GM19397 (cell line): ENCODE data around the gene FUT8.

Experiments used
- ATAC-seq: cut with Tn5 transposase; IDR thresholded peaks from one replicate; pipeline ENCODE4 v1.9.1; 2021; ENCODE audit warnings: mild to moderate bottlenecking, moderate library complexity; ENCODE audit not compliant: unreplicated experiment

FUT8 gene

DNA sequence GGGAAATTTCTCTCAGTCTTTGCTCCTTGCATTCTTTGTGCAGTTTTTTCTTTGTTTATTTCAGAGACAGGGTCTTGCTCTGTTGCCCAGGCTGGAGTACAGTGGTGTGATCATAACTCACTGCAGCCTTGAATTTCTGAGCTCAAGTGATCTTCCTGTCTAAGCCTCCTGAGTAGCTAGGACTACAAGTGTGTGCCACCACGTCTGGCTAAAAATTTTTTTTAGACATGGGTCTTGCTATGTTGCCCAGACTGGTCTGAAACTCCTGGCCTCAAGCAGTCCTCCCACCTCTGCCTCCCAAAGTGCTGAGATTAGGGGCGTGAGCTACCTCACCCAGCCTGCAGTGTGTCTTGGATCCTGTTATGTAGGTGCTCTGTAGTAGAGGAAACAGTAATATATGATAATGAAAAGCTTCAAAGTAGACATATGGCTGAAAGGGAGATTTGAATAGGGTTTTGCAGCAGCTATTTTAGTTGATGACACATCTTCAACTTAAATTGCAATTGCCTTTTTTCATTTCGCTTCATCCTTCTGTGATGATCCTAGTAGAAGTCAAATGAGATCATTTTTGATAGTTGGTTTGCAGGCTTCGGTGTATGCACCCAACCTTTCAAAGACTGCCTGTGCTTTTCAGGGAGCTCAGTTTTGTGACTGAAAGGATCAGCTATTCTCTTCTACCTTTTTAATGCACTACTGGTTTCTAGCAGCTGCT is 75.4 kb downstream of the FUT8 start:
- ATAC-seq, result no peak

DNA sequence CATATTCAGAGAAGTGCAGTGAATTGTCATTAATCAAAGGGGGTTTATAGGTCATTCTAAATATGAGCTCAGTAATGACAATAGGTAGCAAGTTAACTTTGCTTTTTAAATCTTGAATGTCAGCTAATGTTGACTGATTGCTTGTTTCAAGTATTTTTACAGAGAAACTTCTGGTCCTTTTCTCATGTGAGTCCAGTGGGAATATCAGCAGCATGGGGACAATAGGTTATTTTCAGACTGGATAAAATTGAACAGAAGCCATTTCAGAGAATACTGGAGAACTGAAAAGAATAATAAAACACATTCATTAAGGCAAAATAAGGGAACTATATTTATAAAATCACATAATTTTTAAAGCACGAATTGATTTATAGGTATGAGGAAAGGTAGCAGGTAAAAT is 78.7 kb downstream of the FUT8 start:
- ATAC-seq, result no peak

DNA sequence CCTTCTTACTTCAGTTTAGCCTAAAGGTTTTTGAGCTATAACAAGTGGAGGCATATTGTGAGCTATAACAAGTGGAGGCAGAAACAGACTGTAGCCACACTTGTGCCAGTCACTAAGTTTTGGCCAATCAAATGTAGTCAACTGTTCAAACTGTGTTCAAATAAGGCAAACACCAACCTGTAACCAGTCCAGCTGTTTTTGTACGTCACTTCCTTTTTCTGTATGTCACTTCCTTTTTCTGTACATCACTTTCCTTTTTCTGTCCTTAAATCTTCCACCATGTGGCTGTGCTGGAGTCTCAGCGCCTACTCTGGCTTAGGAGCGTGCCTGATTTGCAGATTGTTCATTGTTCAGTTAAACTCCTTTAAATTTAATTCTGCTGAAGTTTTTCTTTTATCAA is 79.7 kb downstream of the FUT8 start:
- ATAC-seq, result no peak

DNA sequence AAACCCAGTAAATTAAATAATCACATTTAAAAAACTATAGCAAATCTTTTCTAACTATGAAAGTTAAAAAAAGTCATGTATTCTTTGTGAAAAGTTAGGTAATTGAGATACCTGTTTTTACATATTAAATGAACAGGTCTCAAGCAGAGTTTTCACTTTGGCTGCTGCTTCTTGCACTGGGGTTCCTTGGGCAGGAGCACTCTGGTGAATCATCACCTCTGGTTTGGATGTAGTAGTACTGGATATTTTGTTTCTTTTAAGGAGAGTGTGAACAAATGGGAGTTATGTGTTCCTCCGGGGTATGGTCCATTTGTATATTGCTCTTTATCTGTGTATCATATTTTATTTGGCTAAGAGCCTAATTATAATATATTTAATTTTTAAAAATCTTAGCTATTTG is 82.7 kb downstream of the FUT8 start:
- ATAC-seq, result no peak

DNA sequence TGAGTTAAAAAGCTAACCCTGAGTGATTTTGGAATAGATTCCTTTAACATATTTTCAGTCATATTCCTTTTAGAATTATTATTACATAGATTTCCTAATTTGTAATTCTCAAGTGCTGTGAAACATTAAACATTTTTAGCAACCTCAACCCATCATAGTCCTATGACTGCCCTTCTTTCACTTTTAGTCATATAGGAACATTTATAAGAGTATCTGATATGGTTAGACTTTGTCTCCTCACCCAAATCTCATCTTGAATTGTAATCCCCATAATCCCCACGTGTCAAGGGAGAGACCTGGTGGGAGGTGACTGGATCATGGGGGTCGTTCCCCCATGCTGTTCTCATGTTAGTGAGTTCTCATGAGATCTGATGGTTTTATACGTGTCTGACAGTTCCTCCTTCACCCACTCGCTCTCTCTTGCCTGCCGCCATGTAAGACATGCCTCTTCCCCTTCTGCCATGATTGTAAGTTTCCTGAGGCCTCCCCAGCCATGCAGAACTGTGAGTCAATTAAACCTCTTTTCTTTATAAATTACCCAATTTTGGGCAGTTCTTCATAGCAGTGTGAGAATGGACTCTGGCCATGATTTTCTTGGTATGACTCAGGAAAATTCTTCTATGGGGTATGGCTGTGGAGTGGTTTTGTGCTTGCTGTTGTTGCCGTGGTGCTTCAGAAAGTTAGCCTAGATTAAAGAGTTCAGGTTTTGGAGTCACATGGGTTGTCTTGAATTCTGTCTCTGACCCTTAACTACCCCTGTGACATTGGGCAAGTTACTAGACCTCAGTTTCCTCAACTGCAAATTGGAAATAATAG is 83.9 kb downstream of the FUT8 start:
- ATAC-seq, result no peak

DNA sequence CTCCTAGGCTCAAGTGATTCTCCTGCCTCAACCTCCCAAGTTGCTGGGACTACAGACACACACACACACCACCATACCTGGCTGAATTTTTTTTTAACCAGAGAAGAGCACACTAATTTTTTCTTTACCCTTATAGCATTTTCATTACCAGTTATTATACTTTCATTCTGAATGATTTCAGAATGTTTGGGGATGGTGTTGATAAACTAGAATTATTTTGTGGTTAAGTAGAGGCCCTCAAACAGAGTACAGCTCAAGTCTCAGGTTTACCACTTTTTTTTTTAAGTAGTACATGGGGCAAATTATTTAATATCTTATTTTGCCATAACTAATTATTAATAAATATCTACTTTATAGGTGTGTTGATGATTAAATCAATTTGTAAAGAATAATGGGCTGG is 86.6 kb downstream of the FUT8 start:
- ATAC-seq, result no peak

DNA sequence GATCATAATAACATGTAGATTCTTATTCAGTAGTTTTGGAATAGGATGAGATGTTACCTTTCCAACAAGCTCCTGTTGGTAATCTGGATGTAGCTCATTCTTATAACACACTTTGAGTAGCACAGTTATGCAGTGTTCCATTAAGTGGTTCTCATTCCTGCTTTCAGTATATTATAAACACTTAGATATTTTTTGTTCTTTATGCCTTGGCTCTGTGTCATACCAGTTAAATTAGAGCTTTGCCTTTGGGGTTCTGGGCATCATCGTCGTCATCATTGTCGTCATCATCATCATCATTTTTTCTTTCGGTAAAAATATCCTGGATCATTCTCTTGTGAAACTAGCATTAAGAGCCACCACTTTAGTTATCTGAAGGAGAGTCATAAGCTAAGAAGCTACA is 87.5 kb downstream of the FUT8 start:
- no peak for ATAC-seq

DNA sequence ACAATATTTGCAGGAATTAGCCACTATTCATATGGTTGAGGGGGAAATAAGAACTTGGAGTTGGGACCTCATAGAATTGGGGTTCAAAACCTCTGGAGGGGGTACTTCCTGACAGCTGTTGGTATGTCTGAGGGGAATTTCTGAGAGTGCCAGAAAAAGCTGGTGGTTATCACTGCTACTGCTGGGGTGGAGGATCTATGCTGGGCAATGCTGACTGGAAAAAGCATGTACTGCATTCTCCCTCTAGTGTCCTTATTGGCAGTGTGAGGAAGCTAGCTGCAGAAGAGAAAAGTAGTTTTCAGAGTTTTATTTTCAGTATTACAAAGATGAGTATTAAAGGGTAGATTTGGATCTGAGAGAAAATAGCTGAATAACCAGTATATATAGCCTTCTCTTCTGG is 88.8 kb downstream of the FUT8 start:
- no peak for ATAC-seq

DNA sequence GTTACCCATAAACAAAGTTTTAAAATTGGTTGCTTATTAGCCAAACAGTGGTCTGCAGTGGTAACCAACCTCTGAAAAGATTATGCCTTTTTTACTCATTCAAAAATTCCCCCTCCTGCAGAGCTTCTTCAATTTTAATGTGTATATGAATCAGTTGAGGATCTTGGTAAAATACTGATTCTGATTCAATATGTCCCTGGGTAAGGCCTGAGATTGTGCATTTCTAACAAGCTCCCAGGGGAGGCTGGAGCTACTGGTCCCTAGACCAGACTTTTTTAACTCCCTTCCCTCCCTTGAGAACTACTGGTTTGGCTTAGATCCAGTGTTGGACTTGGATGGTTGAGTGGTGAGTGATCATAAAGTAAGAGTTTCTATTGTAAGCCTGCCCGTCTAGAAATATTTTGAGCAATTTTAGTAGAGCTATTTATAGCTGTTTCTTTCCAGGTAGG is 90.2 kb downstream of the FUT8 start:
- ATAC-seq, result no peak

DNA sequence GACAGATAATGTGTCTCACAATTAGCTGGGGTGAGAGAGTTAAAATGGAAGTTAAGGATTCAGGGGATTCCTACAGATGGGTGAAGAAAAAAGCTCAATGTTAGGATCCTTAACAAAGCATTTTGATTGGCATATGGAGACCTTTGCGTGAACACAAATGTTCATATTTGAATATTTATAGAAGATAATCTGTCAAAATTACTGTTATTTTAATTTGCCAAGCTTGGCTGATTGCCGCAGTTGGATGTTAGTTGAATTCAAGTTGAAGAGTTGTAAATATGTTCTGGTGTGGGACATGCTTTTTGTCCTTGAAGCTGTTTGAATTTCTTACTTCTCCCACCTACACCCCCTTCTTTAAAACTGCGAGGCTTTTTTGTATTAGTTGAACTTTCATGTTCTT is 91.2 kb downstream of the FUT8 start:
- ATAC-seq, result no peak

DNA sequence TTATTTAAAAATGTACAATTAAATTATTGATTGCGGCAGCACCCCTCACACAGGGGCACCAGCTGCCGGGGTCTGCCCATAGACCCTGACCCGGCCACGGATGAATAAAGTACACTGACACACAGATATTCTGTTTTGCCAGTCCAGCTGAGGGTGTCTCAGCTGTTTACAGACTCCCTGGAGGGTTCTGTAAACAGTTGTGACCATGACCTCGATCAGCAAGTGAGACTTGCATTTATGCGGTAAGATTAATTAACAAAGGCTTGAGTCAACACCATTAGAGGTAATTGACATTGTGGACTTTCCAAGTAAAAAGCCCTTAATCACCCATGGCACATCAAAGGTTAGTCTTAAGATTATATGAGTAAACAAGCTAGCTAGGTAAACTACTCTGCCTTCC is 94.3 kb downstream of the FUT8 start:
- ATAC-seq, result no peak

DNA sequence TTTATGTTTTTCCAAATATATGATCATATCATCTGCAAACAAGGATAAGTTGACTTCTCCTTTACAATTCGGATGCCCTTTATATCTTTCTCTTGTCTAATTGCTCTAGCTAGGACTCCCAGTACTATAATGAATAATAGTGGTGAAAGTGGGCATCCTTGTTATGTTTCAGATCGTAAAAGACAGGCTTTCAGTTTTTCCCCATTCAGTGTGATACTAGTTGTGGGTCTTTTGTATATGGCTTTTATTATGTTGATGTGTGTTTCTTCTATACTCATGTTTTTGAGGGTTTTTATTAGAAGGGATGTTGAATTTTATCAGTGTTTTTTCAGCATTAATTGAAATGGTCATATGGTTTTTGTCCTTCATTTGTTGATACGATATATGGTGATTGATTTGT is 97.3 kb downstream of the FUT8 start:
- ATAC-seq, result no peak

DNA sequence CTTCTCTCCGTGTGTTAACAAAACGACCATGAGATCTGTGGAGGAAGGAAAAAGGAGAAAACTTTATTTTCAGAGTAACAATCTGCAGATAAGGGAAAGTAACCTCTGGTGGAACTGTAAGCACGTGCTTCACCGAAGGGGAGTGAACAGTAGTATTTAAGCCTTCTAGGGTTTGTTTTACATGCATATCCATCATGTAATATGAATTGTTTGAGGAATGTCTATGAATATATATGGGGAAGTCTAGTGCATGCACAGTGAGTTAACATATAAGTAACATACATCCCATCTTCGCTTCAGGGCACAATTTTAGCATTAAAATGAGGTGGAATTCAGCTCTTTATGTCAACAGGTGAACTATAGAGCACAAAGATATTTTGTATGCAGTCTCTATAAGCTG is 101.1 kb downstream of the FUT8 start:
- no peak for ATAC-seq

DNA sequence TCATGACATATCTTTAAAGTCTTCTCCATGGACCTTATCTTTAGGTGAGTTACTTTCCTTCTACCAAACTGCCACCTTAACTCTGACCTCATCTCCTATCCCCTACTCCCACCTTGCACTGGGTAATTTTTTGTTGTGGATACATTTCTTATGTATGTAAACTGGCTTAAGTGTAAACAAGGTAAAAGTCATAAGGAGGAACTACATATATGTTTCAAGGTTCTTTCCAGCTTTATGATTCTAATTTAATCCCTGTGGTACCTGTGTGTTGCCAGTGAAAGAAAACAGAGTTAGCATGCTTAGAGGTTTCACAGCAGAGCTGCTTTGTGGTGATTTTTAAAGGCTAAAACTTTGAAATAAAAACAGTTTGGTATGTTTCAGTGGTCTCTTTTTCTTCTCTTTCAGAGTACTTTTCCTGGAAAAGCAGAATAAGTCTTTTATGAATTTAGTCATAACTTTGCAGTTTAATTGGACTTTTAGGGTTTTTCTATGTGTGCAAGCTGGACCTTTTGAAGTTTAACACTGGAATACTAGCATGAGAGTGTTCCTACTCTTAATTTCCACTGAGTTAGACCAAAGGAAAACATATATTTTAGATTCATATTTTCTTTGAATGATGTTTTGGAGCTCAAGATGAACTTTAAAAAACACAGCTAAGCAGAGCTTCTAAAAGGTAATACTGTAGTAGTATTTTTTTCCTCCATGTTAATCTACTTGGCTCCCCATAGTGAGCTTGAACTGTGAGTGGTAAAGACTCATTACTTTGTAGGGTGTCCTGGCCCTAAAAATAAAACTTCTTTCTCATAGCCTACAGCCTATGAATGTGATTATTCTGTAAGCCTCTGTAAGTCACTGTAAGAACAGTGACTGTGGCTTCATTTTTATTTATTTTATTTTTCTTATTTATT is 105.4 kb downstream of the FUT8 start:
- ATAC-seq, result no peak

DNA sequence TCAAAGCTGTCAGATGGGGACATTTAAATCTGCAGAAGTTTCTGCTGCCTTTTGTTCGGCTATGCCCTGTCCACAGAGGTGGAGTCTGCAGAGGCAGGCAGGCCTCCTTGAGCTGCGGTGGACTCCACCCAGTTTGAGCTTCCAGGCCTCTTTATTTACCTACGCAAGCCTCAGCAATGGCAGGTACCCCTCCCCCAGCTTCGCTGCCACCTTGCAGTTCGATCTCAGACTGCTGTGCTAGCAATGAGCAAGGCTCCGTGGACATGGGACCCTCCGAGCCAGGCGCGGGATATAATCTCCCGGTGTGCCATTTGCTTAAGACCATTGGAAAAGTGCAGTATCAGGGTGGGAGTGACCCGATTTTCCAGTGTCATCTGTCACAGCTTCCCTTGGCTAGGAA is 115.5 kb downstream of the FUT8 start:
- no peak for ATAC-seq

DNA sequence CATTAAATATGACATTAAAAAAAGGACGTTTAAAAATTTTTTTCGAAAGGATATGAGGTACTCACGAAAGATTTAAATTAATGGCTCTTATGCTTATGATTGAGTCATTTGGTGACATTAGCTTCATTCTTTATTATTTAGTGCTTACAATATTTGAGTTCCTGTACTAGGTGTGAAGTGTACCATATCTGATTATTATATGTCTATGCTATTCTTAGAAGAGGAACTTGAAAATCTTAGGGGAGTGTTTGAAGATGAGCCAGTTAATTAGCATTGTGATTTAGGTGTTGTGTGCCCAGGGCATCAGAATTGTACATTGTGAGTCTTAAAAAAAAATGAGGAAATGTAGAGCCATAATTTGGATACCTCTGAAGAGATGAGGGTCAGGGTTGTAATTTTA is 118.6 kb downstream of the FUT8 start:
- ATAC-seq, result no peak

DNA sequence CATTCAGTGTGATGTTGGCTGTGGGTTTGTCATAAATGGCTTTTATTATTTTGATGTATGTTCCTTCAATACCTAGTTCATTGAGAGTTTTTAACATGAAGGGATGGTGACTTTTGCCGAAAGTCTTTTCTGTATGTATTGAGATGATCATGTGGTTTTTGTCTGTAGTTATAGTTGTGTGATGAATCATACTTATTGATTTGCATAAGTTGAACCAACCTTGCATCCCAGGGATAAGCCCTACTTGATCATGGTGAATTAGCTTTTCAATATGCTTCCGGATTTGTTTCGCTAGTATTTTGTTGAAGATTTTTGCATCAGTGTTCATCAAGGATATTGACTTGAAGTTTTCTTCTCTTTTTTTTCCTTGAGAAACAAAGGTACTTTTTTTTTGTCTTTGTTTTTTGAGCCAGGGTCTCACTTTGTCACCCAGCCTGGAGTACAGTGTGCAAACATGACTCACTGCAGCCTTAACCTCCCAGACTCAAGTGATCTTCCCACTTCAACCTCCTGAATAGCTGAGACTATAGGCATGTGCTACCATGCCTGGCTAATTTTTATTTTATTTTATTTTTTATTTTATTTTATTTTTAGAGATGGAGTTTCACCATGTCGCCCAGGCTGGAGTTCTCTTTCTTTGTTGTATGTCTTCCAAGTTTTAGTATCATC is 121.3 kb downstream of the FUT8 start:
- ATAC-seq, result no peak

DNA sequence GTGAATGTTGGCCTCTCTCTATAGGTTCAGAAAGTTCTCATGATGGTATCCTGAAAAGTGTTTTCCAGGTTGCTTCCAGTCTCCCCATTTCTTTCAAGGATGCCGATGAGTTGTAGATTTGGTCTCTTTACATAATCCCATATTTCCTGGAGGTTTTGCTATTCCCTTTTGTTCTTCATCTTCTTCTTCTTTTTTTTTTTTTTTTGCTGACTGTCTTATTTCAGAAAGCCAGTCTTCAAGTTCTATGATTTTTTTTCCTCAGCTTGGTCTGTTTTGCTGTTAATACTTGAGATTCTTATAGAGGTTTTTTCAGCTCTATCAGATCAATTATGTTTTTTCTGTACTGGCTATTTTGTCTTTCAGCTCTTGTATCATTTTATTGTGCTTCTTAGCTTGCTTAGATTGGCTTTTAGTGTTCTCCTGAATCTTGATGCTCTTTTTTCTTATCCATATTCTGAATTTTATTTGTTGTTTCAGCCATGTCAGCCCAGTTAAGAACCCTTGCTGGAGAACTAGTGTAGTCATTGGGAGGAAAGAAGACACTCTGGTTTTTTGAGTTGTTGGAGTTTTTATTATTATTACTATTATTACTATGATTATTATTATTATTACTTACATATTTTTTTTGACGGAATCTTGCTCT is 124.4 kb downstream of the FUT8 start:
- no peak for ATAC-seq

DNA sequence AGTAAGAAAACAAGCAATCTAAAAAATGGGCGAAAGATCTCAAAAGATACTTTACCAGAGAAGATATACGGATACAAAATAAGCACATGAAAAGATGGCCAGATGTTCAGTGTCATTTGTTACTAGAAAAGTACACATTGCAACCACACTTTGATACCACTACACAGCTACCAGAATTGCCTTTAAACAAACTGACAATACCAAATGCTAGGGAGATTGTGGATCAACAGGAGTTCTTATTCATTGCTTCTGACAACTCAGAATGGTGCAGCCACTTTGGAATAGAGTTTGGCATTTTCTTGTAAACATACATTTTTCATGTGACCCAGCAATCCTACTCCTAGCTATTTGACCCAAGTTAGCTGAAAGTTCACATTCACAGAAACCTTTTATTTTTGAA is 136.3 kb downstream of the FUT8 start:
- ATAC-seq, result no peak

DNA sequence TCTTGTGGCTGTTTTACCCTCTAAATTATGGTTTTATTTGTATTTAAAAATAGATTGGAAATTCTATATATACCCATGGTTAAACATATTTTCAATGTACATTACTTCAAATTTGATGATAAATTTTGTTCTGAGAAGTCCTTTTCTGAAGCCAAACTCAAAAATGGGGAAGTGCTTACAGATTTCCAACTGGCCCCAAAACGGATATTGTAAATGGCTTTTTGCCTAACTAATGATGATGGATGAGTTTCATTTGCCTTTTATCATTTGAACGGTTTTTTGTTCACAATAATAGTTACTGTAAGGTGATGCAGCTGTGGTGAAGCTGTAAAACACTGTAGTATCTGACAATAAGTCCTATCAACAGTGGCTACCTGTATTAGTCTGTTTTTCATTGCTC is 136.9 kb downstream of the FUT8 start:
- no peak for ATAC-seq
